Measurements from ENCODE around the gene KCNJ16. TPM values are rescaled to one million over a fixed set of nuclear protein-coding genes. Genes with fewer than 3 reads are reported as not detected.
A peak's percentile ranks its signal among the peaks of the same experiment; 100 is the strongest.

Gene KCNJ16
- total and polyA plus RNA-seq, 9 of the 15 experiments (the other 6 are each of a cell fraction or from before 2014, with no cell fraction given): 0.01 to 0.75 (median 0.07) TPM; not detected in 4

- BruUV-seq (replicated peaks): no TSS peak
- Histone ChIP-seq H3K27me3 (ENCODE audit: control insufficient read depth in 2 of 2, insufficient read depth in 2 of 2, low read length in 2 of 2) (peaks cover 0 to 2% of the 10 kb centered on the region in 2 experiments; a peak in 2 of 5 replicates), H3K9ac (ENCODE audit: insufficient read depth in 1 of 2, low read depth in 2 of 2, low read length in 2 of 2) (peak overlapping the region in 1 of 2 experiments; percentile 68; a peak in 1 of 4 replicates), H3K36me3 (ENCODE audit: control insufficient read depth, insufficient read depth, low read length) (no peaks in the 10 kb centered on the region), H3K9me1 (ENCODE audit: control insufficient read depth, insufficient read depth, low read length) (no peaks in the 10 kb centered on the region), H3K4me3 (peak overlapping the region; percentile 34), H3K27ac (ENCODE audit: extremely low read depth, low read depth, low read length) (no peak overlapping the region), H4K20me1 (replicated peaks; ENCODE audit: control insufficient read depth, insufficient read depth, low read length) (no peaks in the 10 kb centered on the region), H2AFZ (ENCODE audit: low read depth, low read length) (peak overlapping the region; percentile 63; the same call in 1 of the 2 replicates), H3K4me2 (ENCODE audit: insufficient read depth, low read length) (peak overlapping the region; percentile 70), H3K9me3 (replicated peaks; ENCODE audit: control insufficient read depth, insufficient read depth, low read depth, low read length) (no peaks in the 10 kb centered on the region), H3K4me1 (replicated peaks in 1 of 2; ENCODE audit: control insufficient read depth in 2 of 2, insufficient read depth in 2 of 2, low read length in 2 of 2) (peaks cover 0 to 15% of the 10 kb centered on the region in 2 experiments; a peak in 3 of 5 replicates), H3K79me2 (ENCODE audit: control insufficient read depth, insufficient read depth, low read length) (no peaks in the 10 kb centered on the region)
- FAIRE-seq (no peak), DNase-seq (ENCODE audit: extremely low read depth in 1 of 4, low spot score in 3 of 4) (no peak), ATAC-seq (0 out of 3 replicates have a peak, but pooled peaks have one; percentile 23)
- WGBS (ENCODE audit: insufficient coverage, low coverage, missing lambda C conversion rate): 4% methylated on average over 21 of the region's 24 CpGs
- TF ChIP-seq UBTF (IDR thresholded peaks at IDR 0.05; ENCODE audit: borderline replicate concordance in 1 of 2, low read depth in 2 of 2, low read length in 2 of 2): no peak
- TF ChIP-seq NRF1 (conservative IDR thresholded peaks at IDR 0.05 in 1 of 2, IDR thresholded peaks at IDR 0.05 in 1 of 2): 0 out of 4 replicates have a peak, but pooled peaks of 1 of the 2 experiments have one; percentile 10
- TF ChIP-seq CEBPG (CRISPR knock-in tag; IDR thresholded peaks at IDR 0.05): no peak
- peak in 1 of 2 experiments; percentile 55; a peak in 1 of 4 replicates for TF ChIP-seq CEBPG (tag; conservative IDR thresholded peaks at IDR 0.05 in 1 of 2, IDR thresholded peaks at IDR 0.05 in 1 of 2)
- TF ChIP-seq TCF15 (CRISPR knock-in tag; IDR thresholded peaks at IDR 0.05): no peak
- no peak for TF ChIP-seq ETS1 (conservative IDR thresholded peaks at IDR 0.05; ENCODE audit: control insufficient read depth, low read depth, low read length)
- TF ChIP-seq SAFB2 (IDR thresholded peaks at IDR 0.05; ENCODE audit: borderline replicate concordance, low read depth, low read length, severe bottlenecking): no peak
- intact Hi-C loops (cut with micrococcal nuclease) (loop anchor here (10.0 kb wide), 2 partner anchors 355 to 565 kb away; no protein-coding TSS in a partner anchor), in situ Hi-C loops (cut with MboI) (no loop called here)
- POLR2A ChIA-PET: interaction anchor here (0.5 to 0.6 kb wide), 2 partner anchors 394 to 668 kb away, joined by 3 read pairs; no protein-coding TSS in a partner anchor
- CTCF ChIA-PET (ENCODE audit: low intra/inter-chr PET ratio): no interaction called here
Measured at GRCh38 chr17:70169709-70170597, 94.9 kb downstream of the KCNJ16 start.
